Karpas-422 (cell line): Measurements from ENCODE around the gene INPP5E. TPM values are rescaled to one million over a fixed set of nuclear protein-coding genes. Genes with fewer than 3 reads are reported as not detected.

Experiments used
- DNase-seq: peaks from one replicate; pipeline ENCODE4 v3.0.0-alpha.2; 2015
- H2AFZ ChIP-seq: fragments of 200-600 bp; sonication (generic); 2 replicates; pipeline ENCODE4 v1.6.1; 2014; ENCODE audit warnings: antibody characterized with exemption, low read length, mixed read lengths
- H3K27ac ChIP-seq: fragments of 200-600 bp; sonication (generic); 2 replicates; pipeline ENCODE4 v1.5.1; 2014; ENCODE audit warnings: mild to moderate bottlenecking, low read length, moderate library complexity
- H3K27me3 ChIP-seq: fragments of 200-600 bp; sonication (generic); 2 replicates; pipeline ENCODE4 v1.6.1; 2014; ENCODE audit warnings: low read length, mixed read lengths
- H3K36me3 ChIP-seq: fragments of 200-600 bp; sonication (generic); 2 replicates; pipeline ENCODE4 v1.6.1; 2014; ENCODE audit warnings: low read length, mixed read lengths; ENCODE audit not compliant: insufficient read depth
- H3K4me1 ChIP-seq: fragments of 200-600 bp; sonication (generic); 2 replicates; pipeline ENCODE4 v1.6.1; 2014; ENCODE audit warnings: mild to moderate bottlenecking, low read length, mixed read lengths
- H3K4me2 ChIP-seq: fragments of 200-600 bp; sonication (generic); 2 replicates; pipeline ENCODE4 v1.6.1; 2014; ENCODE audit warnings: low read length, low read depth, mild to moderate bottlenecking; ENCODE audit not compliant: poor library complexity, severe bottlenecking
- H3K4me3 ChIP-seq: fragments of 200-600 bp; sonication (generic); 2 replicates; pipeline ENCODE4 v1.5.1; 2014; ENCODE audit warnings: mild to moderate bottlenecking, antibody characterized with exemption, low read length, mixed read lengths
- H3K79me2 ChIP-seq: fragments of 200-600 bp; sonication (generic); 2 replicates; pipeline ENCODE4 v1.6.1; 2014; ENCODE audit warnings: mild to moderate bottlenecking, low read length, mixed read lengths
- H3K9ac ChIP-seq: fragments of 200-600 bp; sonication (generic); 2 replicates; pipeline ENCODE4 v1.6.0; 2014; ENCODE audit warnings: low read length
- H3K9me2 ChIP-seq: fragments of 200-600 bp; sonication (generic), shearing (Covaris generic); replicated peaks from 2 replicates; pipeline ENCODE4 v1.6.0; 2014; ENCODE audit warnings: mild to moderate bottlenecking, low read length, moderate library complexity; ENCODE audit not compliant: insufficient read depth
- H3K9me3 ChIP-seq: fragments of 300-700, 200-600 bp; sonication (generic); 2 replicates; pipeline ENCODE4 v1.6.1; 2014; ENCODE audit warnings: low read length, mixed read lengths
- H4K20me1 ChIP-seq: fragments of 200-600 bp; sonication (generic); 2 replicates; pipeline ENCODE4 v1.6.1; 2014; ENCODE audit warnings: mild to moderate bottlenecking, antibody characterized with exemption, low read length, low read depth; ENCODE audit not compliant: insufficient read depth
- total RNA-seq: library from RNA; depleted of rRNA; stranded (reverse); fragments of >200 nt; shearing (Covaris generic); gene quantifications from 2 replicates; pipeline ENCODE4 v1.2.3, GENCODE V29; 2014; ENCODE audit warnings: low replicate concordance

INPP5E gene
- total RNA-seq, 1 experiment from 2014 or later: 8.0 TPM

DNA sequence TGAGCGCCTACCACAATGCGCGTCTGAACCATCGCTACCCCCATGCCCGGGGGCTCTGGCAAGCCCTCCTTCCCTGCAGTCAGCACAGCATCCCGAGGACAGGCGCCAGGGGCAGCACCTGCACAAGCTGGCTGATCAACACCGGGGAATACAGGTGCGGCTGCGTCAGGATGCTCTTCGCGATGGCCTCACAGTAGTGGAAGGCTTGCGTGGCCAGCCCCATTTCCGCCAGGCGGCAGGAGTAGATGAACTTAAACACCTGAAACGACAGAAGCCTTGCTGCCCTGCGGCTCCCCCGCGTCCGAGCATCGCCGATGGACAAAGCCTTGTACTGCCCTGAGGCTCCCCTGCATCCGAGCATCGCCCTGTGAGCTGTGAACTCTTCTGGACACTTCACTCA, 17.7 kb upstream of the INPP5E start:
- DNase-seq: no peak
- no peaks in the 10 kb centered on the region for H3K4me1 ChIP-seq
- H3K4me3 ChIP-seq: no peak overlapping the region
- peaks cover 13% of the 10 kb centered on the region for H3K36me3 ChIP-seq
- no peaks in the 10 kb centered on the region for H3K27me3 ChIP-seq
- no peak overlapping the region for H3K27ac ChIP-seq
- no peaks in the 10 kb centered on the region for H3K9me2 ChIP-seq
- H3K79me2 ChIP-seq: no peaks in the 10 kb centered on the region
- H4K20me1 ChIP-seq: no peaks in the 10 kb centered on the region
- no peak overlapping the region for H3K9ac ChIP-seq
- no peak overlapping the region for H2AFZ ChIP-seq
- no peaks in the 10 kb centered on the region for H3K9me3 ChIP-seq
- no peak overlapping the region for H3K4me2 ChIP-seq

GRCh38 chr9:136456258-136456657, 16.6 kb upstream of the INPP5E start:
- H3K4me2 ChIP-seq: no peak overlapping the region
- H3K36me3 ChIP-seq: peaks cover 15% of the 10 kb centered on the region

GRCh38 chr9:136455043-136456002, 15.7 kb upstream of the INPP5E start:
- H3K9ac ChIP-seq: no peak overlapping the region
- H4K20me1 ChIP-seq: no peaks in the 10 kb centered on the region
- H3K9me2 ChIP-seq: no peaks in the 10 kb centered on the region

More at GRCh38 chr9:136456258-136456657, 16.6 kb upstream of the INPP5E start:
- Histone ChIP-seq H3K27ac (no peak overlapping the region), H2AFZ (no peak overlapping the region), H4K20me1 (no peaks in the 10 kb centered on the region), H3K4me1 (no peaks in the 10 kb centered on the region), H3K27me3 (no peaks in the 10 kb centered on the region), H3K4me3 (no peak overlapping the region), H3K9ac (no peak overlapping the region), H3K79me2 (no peaks in the 10 kb centered on the region), H3K9me2 (no peaks in the 10 kb centered on the region), H3K9me3 (no peaks in the 10 kb centered on the region)
- DNase-seq: no peak

GRCh38 chr9:136454026-136454796, 14.6 kb upstream of the INPP5E start:
- H3K36me3 ChIP-seq: peaks cover 5% of the 10 kb centered on the region; the same call in 1 of the 2 replicates
- no peaks in the 10 kb centered on the region for H3K9me3 ChIP-seq
- no peak overlapping the region for H3K4me2 ChIP-seq
- no peak overlapping the region for H3K9ac ChIP-seq
- no peaks in the 10 kb centered on the region for H3K4me1 ChIP-seq
- no peaks in the 10 kb centered on the region for H4K20me1 ChIP-seq
- no peak overlapping the region for H2AFZ ChIP-seq
- H3K9me2 ChIP-seq: no peaks in the 10 kb centered on the region
- no peak overlapping the region for H3K27ac ChIP-seq
- no peak overlapping the region for H3K4me3 ChIP-seq
- no peak for DNase-seq
- no peaks in the 10 kb centered on the region for H3K79me2 ChIP-seq
- H3K27me3 ChIP-seq: no peaks in the 10 kb centered on the region

More at GRCh38 chr9:136455043-136456002, 15.7 kb upstream of the INPP5E start:
- Histone ChIP-seq H3K4me3 (no peak overlapping the region), H2AFZ (no peak overlapping the region), H3K27me3 (no peaks in the 10 kb centered on the region), H3K36me3 (peaks cover 12% of the 10 kb centered on the region), H3K4me1 (no peaks in the 10 kb centered on the region), H3K9me3 (no peaks in the 10 kb centered on the region), H3K4me2 (no peak overlapping the region), H3K27ac (no peak overlapping the region), H3K79me2 (no peaks in the 10 kb centered on the region)
- no peak for DNase-seq

DNA sequence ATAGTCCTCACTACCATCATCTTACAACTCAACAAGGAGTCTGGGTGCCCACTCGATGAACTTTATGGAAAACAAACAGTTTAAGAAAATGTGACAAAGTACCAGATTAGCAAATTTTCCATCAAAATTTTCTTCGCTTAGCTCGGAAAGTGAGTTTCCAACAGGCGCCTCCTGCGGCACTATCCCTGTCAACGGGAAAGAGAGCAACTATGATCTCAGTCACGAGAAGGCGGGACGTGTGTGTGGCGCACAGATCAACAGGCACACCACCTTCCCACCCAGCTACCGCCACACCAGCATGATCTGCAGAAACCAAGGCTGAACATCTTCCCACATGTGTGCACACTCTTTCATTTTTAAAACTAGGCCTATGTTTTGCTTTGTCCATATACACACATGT, 13.7 kb upstream of the INPP5E start:
- Histone ChIP-seq H3K4me1 (no peaks in the 10 kb centered on the region), H3K4me3 (no peak overlapping the region), H3K27me3 (no peaks in the 10 kb centered on the region), H3K9me2 (no peaks in the 10 kb centered on the region), H3K27ac (no peak overlapping the region), H3K9ac (no peak overlapping the region), H3K9me3 (no peaks in the 10 kb centered on the region), H3K4me2 (no peak overlapping the region), H3K79me2 (no peaks in the 10 kb centered on the region), H3K36me3 (peaks cover 2% of the 10 kb centered on the region; the same call in 1 of the 2 replicates), H4K20me1 (no peaks in the 10 kb centered on the region), H2AFZ (no peak overlapping the region)
- DNase-seq: no peak

GRCh38 chr9:136451221-136451877, 11.7 kb upstream of the INPP5E start:
- H3K4me1 ChIP-seq: peaks cover 15% of the 10 kb centered on the region
- no peak overlapping the region for H3K4me2 ChIP-seq
- H3K79me2 ChIP-seq: no peaks in the 10 kb centered on the region
- H4K20me1 ChIP-seq: peaks cover 4% of the 10 kb centered on the region; the same call in 1 of the 2 replicates
- no peak for DNase-seq
- H3K4me3 ChIP-seq: no peak overlapping the region
- H3K9ac ChIP-seq: no peak overlapping the region
- H3K27ac ChIP-seq: no peak overlapping the region
- no peaks in the 10 kb centered on the region for H3K9me2 ChIP-seq
- peaks cover 5% of the 10 kb centered on the region; the same call in 1 of the 2 replicates for H3K36me3 ChIP-seq
- H3K27me3 ChIP-seq: no peaks in the 10 kb centered on the region
- H3K9me3 ChIP-seq: no peaks in the 10 kb centered on the region
- no peak overlapping the region for H2AFZ ChIP-seq

DNA sequence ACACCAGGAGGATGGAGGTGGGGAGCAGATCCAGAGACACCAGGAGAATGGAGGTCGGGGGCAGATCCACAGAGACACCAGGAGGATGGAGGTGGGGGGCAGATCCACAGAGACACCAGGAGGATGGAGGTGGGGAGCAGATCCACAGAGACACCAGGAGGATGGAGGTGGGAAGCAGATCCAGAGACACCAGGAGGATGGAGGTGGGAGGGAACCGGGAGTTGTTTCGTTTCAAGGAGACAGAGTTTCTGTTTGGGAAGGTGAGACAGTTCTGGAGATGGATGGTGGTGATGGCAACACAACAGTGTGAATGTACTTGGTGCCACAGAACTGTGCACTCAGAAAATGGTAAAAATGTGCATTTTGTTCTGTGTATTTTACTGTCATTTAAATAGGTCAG, 9.0 kb upstream of the INPP5E start:
- H3K36me3 ChIP-seq: peaks cover 5% of the 10 kb centered on the region; the same call in 1 of the 2 replicates

More for the DNA sequence above, 9.0 kb upstream of the INPP5E start:
- H3K9me3 ChIP-seq: no peaks in the 10 kb centered on the region
- no peaks in the 10 kb centered on the region for H3K79me2 ChIP-seq
- H3K4me2 ChIP-seq: no peak overlapping the region
- peaks cover 4% of the 10 kb centered on the region; the same call in 1 of the 2 replicates for H4K20me1 ChIP-seq
- H3K9me2 ChIP-seq: no peaks in the 10 kb centered on the region
- no peak overlapping the region for H3K4me3 ChIP-seq
- peaks cover 15% of the 10 kb centered on the region for H3K4me1 ChIP-seq
- no peaks in the 10 kb centered on the region for H3K27me3 ChIP-seq
- no peak overlapping the region for H3K27ac ChIP-seq
- H2AFZ ChIP-seq: no peak overlapping the region
- no peak overlapping the region for H3K9ac ChIP-seq
- DNase-seq: no peak
